GM19238 (cell line): Measurements from ENCODE around the gene OR14C36.
"Not testable (repeated sequence)": the region's sequence is repeated elsewhere in the genome, so short reads cannot be mapped to it uniquely, and the experiment has no call there.

ENCODE experiments used
- DNase-seq: peaks from one replicate; pipeline ENCODE4 v3.0.0; 2011; ENCODE audit warnings: low spot score; ENCODE audit not compliant: insufficient read length

Gene OR14C36, protein sequence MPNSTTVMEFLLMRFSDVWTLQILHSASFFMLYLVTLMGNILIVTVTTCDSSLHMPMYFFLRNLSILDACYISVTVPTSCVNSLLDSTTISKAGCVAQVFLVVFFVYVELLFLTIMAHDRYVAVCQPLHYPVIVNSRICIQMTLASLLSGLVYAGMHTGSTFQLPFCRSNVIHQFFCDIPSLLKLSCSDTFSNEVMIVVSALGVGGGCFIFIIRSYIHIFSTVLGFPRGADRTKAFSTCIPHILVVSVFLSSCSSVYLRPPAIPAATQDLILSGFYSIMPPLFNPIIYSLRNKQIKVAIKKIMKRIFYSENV

DNA sequence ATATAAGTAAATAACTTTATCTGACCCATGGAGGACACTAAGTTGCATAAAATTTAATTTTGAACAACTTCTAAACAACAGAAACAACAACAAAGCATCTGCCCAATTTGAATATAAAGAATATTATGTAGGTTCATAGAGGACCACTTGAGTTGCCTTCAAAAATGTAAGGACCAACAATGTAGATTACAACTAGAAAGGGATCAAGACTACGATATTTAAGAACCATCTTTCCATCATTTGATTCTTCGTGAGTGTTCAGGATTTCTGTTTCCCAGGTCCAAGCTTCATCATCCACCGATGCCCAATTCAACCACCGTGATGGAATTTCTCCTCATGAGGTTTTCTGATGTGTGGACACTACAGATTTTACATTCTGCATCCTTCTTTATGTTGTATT, at the start of gene OR14C36:
Gene OR14C36 (plus strand): TSS at position 301 of the 400 bp plus-strand sequence. CDS start 0 bp downstream, at position 301.
- DNase-seq = no peak

DNA sequence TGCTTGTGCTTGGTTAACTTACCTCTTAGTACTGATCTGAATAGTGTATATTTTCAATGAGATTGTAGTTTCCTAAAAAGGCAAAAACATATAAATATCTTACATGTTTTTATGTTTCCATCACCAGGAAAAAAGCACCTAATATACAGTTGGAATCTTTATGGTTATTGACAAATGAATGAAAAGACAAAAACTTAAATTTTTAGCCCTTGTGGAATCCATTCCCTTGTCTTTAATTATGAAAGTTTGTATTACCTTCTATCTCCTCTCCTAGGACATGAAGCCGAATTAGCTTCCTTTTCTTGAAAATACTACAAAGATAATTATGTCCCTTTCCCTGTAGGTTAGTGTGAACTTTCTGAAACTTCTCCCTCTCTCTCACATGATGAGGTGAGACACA, 45.3 kb upstream of the OR14C36 start, which contains the start of gene OR2T12:
Gene OR2T12 (minus strand): TSS at position 101 of the 400 bp plus-strand sequence. CDS start 7,846 bp downstream, outside the sequence.
- no peak for DNase-seq

DNA sequence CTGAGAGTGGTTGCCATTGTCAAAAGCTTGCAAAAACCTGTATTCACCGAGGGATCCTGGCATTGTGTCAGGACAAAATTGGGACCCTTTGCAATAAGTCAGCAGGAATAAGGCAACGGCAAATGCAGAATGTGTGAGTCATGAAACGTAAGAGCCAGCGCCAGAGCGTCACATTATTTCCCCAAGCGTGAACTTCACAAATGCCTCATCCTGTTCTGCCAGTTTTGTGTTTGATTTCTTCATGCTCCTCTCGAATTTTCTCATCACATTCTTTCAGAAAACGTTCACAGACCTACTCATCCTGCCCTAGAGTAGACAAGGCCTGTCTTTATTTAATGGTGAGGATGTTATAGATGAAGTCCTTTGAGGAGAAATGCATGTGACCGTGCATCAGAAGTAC, 42.9 kb upstream of the OR14C36 start:
- DNase-seq = not testable (repeated sequence)

DNA sequence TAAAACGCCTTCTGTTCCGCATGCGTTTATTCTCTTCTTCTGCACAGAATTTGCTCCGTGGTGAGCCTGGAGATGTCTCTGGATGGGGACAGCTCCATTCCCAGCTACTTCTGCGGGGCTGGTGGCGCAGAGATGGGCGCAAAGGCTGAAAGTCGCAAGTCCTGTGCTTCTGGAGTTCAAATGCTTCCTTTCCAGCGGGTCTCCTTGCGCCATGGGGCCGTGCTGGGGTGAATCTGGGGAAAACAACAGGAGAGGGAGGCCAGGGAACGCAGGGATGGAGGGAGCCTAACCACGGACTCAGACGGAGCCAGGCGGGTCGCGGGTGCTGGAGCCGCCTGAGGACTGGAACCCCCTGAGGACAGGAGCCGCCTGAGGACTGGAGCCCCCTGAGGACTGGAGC, 42.5 kb upstream of the OR14C36 start:
- DNase-seq = no peak

DNA sequence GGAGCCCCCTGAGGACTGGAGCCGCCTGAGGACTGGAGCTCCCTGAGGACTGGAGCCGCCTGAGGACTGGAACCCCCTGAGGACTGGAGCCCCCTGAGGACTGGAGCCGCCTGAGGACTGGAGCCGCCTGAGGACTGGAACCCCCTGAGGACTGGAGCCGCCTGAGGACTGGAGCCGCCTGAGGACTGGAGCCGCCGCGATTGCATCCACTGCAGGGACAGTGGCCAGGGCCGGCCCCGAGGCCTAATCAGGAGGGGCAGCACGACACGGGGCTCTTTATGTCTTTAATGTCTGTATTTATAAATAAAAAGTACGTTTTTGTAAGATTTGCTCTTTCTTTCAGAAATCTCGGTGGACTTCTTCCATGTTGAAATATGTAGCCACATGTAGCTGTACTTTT, 41.8 kb upstream of the OR14C36 start:
- not testable (repeated sequence) for DNase-seq

DNA sequence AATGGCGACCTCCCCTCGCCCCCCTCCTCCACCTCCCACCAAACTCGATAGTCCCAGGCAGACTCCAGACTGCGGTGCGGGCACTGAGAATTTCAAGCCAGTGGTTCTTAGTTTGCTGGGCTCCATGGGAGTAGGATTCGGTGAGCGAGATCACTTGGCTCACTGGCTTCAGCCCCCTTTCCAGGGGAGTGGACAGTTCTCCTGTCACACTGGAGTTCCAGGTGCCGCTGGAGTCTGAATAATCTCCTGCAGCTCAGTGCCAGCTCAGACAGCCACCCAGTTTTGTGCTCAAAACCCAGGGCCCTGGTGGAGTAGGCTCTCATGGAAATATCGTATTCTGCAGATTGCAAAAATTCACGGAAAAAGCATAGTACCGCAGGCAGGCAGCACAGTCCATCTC, 31.8 kb upstream of the OR14C36 start:
- no peak for DNase-seq

DNA sequence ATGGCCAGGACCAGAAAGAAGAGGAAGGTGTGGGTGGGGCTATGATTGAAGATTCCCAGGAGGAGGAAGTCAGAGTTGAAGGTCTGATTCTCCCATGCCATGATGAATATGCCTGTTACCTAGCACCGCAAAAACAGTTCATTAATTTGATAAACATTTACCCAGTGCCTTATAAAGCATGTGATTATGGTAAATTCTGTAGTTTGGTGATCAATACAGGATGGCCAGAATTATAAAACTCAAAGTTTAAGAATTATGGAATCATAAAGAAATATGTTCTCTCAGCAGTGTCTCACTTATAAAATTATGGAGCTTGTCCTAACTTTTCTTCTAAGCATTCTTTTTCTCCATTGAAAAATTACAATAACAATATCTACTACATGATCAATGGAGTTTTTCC, 24.1 kb upstream of the OR14C36 start, which contains the start of gene OR2M7:
Gene OR2M7 (minus strand): TSS at position 101 of the 400 bp plus-strand sequence. CDS start 0 bp downstream, at position 101.
- DNase-seq = no peak

DNA sequence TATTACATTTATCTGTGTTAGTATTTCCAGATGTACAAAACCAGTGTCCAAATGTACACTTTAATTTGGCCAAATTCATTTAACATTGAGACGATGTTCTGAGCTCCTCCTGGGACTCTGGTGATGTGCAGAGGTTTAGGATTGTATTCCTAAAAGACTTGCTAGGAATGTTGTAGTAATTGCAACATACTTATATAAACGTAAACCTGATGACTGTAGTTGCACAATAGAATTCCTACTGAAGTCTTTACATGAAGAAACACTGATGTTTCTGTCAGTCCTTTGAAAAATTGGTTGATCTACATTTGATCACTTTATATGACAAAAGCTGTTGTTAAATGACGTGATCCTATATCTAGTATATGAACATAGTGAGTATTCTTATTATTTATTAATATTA, 5.1 kb upstream of the OR14C36 start:
- no peak for DNase-seq

DNA sequence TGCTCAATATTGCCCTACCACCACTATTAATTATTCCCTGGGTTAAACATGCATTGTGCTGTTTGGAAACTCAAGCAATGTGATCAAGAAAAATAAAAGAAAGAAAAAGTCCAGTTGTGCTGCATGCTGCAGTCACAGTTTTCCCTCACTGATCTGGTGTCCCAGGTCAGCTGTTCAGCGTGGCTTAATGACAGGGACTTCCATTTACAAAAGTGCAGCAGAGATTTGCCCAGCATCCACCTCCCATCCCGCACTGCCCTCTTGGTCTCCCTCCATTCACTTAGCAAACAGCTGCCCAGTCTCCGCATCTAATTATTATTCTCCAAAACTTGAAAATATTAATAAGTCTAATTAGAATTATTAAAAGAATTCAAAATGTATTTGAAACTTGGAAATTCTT, 10.8 kb downstream of the OR14C36 start:
- DNase-seq = no peak

DNA sequence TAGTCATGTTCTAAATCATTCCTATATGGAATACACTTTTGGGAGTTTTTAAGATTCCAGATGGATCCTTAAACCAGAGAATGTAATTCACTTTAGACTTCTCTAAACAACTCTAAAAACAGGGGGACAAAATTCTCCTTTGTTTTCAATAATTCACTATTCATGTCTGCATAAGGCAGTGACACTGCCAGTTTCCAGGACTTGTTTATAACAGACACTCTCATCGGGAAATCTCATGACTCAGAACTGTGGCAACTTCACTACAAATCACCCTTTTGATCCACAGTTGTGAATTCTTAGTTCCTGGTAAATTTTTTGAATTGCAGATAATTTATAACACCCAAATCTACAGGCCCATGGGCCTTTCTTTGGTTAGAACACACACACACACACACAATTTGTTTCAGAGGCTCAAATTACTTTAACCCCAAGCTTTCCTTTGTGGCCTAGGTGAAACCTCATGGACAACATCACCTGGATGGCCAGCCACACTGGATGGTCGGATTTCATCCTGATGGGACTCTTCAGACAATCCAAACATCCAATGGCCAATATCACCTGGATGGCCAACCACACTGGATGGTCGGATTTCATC, 12.6 kb downstream of the OR14C36 start, which contains the start of gene OR2T4:
Gene OR2T4 (plus strand): TSS at position 545 of the 595 bp plus-strand sequence. CDS start 0 bp downstream, at position 545.
- DNase-seq = no peak

DNA sequence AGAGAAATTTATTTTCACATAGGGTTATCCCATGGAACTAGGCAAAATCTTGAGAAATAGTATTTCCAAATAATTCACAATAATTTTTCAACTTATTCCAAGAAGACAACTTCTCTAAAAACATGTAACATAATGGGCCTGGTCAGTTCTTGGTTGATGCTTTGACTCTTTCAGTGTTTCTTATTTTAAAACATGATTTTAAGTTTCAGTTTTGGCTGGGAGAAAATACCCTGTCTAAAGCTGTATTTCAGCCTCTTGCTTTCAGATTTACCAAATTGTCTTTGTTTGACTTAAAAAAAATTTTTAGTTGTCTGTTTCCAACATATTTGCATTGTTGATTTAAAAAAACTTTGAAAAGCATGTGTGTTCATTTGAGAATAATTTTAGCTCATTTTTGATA, 18.0 kb downstream of the OR14C36 start:
- DNase-seq = no peak

DNA sequence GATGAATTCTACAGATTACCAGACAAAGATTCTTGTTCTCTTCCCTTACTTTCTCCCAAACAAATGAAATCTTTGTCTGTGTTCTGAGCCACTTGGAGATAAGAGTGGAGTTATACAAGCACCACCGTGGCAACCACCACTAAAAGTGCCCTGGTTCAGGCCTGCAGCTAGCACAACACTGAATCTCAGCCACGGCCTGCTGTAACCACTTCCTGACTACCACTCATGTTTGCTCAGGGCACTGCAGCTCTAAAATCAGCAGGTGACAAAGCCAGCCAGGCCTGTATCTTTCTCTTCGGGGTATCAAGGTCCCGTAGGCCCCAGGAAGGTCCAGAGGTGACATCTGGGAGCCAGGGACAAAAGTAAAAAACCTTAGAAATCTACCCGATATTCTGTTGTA, 23.8 kb downstream of the OR14C36 start:
- DNase-seq = no peak

DNA sequence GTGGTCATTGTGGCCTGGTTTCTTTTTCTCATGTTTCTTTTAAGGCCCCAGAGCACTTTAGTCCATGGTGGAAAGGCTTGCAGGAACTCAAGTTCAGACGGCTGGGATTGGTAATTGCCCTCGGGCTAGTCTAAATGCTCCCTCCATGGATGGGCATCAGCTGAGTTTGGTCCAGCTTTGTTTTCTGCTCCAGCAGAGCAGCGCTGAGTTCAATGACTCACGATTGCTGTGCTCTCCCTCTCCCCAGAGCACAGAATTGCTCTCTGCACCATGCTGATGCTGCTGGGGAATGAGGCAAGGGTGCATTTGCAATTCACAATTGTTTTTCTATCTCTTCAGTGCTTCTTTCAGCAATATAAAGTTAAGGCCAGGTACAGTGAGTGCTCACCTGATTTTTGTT, 25.2 kb downstream of the OR14C36 start:
- DNase-seq = no peak

DNA sequence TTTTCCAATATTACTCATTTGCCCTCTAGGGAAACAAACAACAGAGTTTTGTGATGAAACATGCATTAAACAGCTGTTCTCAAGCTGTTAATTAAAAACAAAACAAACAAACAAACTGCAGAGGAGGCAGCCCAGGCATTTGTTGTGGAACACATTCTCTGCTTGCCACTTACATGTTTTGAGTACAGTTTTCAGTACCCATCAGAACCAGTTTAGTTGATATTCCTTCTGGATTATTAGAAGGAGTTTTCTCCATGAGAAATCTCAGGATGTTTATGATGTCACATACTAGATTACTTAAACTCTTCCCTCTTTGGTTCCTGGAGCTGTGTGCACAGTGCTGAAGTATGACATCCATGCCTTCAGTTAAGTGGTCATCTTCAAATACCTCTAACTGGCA, 26.9 kb downstream of the OR14C36 start, which contains the start of gene OR2T6:
Gene OR2T6 (plus strand): TSS at position 301 of the 400 bp plus-strand sequence. CDS start 11,863 bp downstream, outside the sequence.
- DNase-seq = no peak

DNA sequence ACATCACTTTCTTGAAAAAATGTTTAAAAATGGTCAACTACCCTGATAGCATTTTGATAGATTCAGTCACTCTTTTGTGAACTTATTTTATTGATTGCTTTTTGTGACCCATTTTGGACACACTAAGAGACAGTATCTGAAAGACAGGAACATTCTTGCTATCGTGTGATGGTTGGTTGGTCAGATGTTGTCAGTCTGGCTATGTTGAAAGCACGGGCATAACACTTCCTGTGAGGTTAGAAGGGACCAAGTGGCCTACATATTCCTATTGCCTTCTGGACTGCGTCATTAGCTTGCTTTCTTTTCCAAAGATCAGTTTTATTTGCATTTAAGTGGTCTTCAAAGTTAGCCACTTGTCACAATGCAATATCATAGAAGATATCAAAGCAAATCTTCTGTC, 28.3 kb downstream of the OR14C36 start:
- DNase-seq = no peak

DNA sequence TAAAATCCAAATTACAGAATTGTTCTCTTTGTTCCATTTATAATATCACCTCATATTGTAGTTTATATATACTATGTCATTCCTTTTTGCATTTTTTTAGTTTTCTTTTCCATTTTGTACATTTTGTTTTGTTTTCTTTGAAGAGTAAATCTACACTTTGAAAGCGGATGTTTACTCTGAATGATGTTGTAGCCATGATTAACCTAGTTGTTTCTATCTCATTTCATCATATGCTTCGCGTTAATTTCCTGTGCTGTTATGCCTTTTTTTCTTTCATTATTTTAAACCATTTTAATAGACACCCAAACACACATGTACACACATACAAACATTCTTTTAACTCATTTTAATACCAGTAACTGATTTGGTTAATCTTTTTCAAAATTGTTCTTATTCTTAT, 32.3 kb downstream of the OR14C36 start:
- DNase-seq = no peak

DNA sequence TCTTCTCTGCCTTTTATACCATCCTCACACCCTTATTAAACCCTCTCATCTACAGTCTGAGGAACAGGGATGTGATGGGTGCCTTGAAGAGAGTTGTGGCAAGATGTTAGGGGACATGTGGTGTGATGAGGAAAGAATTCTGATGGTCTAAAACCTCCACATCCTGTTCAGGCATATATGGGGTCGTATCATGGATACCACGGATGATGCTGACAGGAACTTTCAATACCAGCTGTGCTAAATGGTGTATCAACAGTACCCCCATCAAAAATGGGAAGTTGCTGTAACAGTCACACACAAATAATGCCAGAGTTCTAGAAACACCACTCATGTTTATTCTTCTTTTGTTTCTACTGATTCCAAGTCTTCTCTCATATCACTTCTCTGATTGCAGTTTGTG, 39.9 kb downstream of the OR14C36 start:
- DNase-seq = no peak

DNA sequence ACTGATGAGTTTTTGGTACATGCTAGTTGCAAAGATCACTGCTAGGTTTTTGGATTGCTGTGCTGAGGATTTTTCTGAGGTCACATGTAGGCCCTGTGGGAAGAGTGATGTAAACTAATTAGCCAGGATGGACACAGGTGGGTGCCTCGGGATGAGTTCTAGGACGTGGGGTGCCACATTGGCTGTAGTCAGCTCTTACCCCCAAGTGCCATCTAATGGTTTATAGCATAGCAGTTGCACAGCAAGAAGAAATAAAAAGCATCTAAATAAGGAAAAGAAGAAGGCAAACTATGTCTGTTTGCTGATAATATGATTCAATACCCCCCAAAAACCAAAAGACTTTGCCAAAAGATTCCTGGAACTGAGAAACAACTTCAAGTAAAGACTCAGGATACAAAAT, 44.5 kb downstream of the OR14C36 start:
- DNase-seq = no peak
